HL-60 (cell line): ENCODE measurements around the gene TMEM235.
A peak's percentile ranks its signal among the peaks of the same experiment; 100 is the strongest.

ENCODE experiments used
- DNase-seq, 2 experiments: peaks; one replicate each; pipeline ENCODE4 v3.0.0-alpha.2; 2010 to 2020; ENCODE audit warnings: low read depth in 1 of 2, low spot score in 1 of 2
- H3K27ac ChIP-seq: fragments of 250-450 bp; sonication (Bioruptor Pico); replicated peaks from 2 replicates; pipeline ENCODE4 v1.5.1; 2020; ENCODE audit warnings: mild to moderate bottlenecking, moderate library complexity
- H3K27me3 ChIP-seq: fragments of 250-450 bp; sonication (Bioruptor Pico); 2 replicates; pipeline ENCODE4 v1.5.1; 2021; ENCODE audit warnings: mild to moderate bottlenecking, moderate library complexity; ENCODE audit not compliant: insufficient read depth, poor library complexity, severe bottlenecking
- H3K4me3 ChIP-seq: replicated peaks from 2 replicates; pipeline ENCODE4 v1.5.1; 2011; ENCODE audit warnings: mild to moderate bottlenecking, control low read depth, low read length; ENCODE audit not compliant: insufficient read depth
- GABPA ChIP-seq: IDR thresholded peaks from 2 replicates; pipeline ENCODE4 v1.6.1; 2012; ENCODE audit warnings: low read depth
- POLR2AphosphoS5 ChIP-seq: IDR thresholded peaks from 2 replicates; pipeline ENCODE4 v1.6.1; 2012; ENCODE audit warnings: low read depth
- SPI1 ChIP-seq: IDR thresholded peaks from 2 replicates; pipeline ENCODE4 v1.6.1; 2012; ENCODE audit warnings: low read depth, mild to moderate bottlenecking, borderline replicate concordance
- TF ChIP-seq, protein P1 (sequence below): IDR thresholded peaks from 2 replicates; pipeline ENCODE4 v1.6.1; 2012; ENCODE audit warnings: low read depth; ENCODE audit not compliant: insufficient replicate concordance
- TF ChIP-seq, protein P2 (sequence below): IDR thresholded peaks from one replicate; pipeline ENCODE4 v1.5.1; 2011; ENCODE audit warnings: low read length, control low read depth, inconsistent platforms; ENCODE audit not compliant: insufficient read depth

Gene TMEM235

DNA sequence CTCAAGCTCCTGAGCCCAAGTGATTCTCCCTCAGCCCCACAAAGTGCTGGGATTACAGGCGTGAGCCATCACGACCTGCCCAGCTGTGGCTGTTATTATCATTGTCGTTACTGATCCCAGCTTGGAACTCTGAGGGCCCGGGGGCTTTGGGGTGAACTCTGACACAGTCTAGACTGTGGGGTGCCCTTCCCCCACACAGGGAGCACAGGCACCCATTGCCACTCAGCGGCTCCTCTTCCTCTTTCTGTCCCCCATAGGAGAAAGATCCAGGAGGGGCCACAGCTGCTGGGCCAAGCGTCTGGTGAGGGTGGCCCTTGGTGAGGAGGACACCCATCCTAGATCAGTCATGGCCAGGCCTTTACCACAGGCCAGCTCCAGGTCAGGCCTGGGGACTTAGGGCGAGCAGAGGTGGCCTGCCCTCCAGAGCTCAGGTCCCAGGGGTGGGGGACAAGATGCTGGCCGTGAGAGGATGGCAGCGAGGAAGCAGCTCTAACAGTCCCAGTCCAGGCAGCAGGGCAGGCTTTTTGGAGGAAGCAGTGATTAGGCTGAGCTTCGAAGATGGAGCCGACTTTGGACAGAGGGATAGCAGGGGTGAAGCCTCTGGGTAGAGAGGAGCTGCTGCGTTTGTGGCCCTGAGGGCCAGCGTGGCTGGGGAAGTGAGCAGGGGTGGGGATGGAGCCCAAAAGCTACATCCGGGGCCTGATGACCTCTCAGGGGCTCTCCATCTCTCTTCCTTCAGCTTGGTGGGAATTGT, 24.7 kb downstream of the TMEM235 start:
- Histone ChIP-seq H3K27me3 (no peaks in the 10 kb centered on the region), H3K27ac (peak overlapping the region; percentile 87), H3K4me3 (no peak overlapping the region)
- peak in 1 of 2 experiments; percentile 46 for DNase-seq
- TF ChIP-seq POLR2AphosphoS5 (no peak), GABPA (no peak), SPI1 (peak; percentile 90)
- TF ChIP-seq, protein P1, sequence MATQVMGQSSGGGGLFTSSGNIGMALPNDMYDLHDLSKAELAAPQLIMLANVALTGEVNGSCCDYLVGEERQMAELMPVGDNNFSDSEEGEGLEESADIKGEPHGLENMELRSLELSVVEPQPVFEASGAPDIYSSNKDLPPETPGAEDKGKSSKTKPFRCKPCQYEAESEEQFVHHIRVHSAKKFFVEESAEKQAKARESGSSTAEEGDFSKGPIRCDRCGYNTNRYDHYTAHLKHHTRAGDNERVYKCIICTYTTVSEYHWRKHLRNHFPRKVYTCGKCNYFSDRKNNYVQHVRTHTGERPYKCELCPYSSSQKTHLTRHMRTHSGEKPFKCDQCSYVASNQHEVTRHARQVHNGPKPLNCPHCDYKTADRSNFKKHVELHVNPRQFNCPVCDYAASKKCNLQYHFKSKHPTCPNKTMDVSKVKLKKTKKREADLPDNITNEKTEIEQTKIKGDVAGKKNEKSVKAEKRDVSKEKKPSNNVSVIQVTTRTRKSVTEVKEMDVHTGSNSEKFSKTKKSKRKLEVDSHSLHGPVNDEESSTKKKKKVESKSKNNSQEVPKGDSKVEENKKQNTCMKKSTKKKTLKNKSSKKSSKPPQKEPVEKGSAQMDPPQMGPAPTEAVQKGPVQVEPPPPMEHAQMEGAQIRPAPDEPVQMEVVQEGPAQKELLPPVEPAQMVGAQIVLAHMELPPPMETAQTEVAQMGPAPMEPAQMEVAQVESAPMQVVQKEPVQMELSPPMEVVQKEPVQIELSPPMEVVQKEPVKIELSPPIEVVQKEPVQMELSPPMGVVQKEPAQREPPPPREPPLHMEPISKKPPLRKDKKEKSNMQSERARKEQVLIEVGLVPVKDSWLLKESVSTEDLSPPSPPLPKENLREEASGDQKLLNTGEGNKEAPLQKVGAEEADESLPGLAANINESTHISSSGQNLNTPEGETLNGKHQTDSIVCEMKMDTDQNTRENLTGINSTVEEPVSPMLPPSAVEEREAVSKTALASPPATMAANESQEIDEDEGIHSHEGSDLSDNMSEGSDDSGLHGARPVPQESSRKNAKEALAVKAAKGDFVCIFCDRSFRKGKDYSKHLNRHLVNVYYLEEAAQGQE = no peak

DNA sequence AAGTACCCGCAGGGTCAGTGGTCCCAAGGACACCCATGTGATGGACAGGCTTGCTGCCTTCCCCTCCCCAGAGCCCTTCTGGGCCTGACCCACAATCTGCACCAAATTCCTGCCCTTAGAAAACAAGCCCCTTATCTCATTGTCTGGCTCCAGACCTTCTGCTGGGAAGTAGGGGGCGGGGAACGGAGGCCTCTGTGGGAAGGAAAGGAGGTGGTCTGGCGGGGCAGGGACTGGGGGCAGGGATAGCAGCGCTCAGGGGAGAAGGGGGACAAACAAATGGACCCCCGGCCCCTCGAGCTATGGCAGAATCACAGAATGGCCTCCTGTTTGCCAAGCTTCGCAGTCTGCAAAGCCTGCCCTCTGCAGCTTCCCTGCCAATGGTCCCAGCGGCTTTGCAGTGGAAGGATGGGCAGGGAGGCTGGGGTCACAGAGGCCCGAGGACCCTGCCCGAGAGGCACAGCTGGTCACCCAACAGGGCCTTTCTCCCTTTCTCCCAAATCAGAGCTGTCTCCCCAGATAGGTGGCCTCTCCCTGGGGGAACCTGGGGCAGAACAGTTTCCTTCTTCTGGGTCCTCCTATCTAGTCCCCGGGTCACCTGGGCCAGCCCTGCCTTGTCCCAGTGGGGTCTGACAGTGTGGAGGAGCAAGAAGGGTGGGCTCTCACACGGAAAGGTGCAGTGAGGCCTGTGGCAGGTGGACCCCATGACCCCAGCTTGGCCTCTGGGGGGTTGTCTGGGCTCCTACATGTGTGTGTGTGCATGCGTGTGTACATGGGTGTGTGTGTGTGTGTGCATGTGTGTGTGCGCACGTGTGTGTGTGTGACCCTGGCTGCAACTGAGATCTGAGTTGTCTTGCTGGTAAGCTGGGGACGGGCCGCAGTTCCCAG, 25.5 kb downstream of the TMEM235 start:
- TF ChIP-seq, protein P1 = no peak
- TF ChIP-seq SPI1 = no peak
- TF ChIP-seq, protein P2, sequence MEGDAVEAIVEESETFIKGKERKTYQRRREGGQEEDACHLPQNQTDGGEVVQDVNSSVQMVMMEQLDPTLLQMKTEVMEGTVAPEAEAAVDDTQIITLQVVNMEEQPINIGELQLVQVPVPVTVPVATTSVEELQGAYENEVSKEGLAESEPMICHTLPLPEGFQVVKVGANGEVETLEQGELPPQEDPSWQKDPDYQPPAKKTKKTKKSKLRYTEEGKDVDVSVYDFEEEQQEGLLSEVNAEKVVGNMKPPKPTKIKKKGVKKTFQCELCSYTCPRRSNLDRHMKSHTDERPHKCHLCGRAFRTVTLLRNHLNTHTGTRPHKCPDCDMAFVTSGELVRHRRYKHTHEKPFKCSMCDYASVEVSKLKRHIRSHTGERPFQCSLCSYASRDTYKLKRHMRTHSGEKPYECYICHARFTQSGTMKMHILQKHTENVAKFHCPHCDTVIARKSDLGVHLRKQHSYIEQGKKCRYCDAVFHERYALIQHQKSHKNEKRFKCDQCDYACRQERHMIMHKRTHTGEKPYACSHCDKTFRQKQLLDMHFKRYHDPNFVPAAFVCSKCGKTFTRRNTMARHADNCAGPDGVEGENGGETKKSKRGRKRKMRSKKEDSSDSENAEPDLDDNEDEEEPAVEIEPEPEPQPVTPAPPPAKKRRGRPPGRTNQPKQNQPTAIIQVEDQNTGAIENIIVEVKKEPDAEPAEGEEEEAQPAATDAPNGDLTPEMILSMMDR = no peak
- no peak for TF ChIP-seq GABPA
- no peak for TF ChIP-seq POLR2AphosphoS5

DNA sequence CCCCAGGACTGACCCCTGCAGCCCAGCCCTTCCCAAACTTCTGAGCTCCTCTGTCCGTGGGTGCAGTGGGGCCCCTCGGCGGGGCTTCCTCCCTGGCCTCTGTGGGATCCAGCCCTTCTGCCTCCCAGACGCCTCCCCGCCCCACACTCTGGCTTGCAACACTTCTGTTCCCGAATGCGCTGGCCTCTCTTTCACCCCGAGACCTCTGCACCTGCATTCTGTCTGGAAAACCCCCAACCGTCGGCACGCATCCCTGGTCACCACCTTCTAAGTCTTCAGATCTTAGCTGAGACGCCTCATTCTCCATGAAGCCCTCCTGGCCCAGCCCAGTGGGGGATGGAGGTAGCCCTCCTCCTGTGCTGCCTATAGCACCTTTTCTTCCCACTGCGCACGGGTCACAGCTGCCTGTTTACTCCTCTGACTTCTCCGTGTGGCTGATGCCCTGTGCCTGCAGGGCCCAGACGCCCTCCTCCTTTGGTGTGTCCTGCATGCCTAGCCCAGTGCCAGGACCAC, 26.4 kb downstream of the TMEM235 start:
- Histone ChIP-seq H3K27me3 (no peaks in the 10 kb centered on the region), H3K4me3 (0 out of 2 replicates have a peak overlapping the region, but pooled peaks have one; percentile 2), H3K27ac (peak overlapping the region; percentile 87)
- TF ChIP-seq GABPA = no peak
- 0 out of 2 replicates have a peak, but pooled peaks have one; percentile 18 for TF ChIP-seq SPI1
- peak; percentile 68; the same call in 1 of the 2 replicates for TF ChIP-seq POLR2AphosphoS5
- peak; percentile 85 to 92 for DNase-seq

More for the DNA sequence above, 25.5 kb downstream of the TMEM235 start:
- no peak for DNase-seq
- Histone ChIP-seq H3K27me3 (no peaks in the 10 kb centered on the region), H3K27ac (peak overlapping the region; percentile 87), H3K4me3 (no peak overlapping the region)

DNA sequence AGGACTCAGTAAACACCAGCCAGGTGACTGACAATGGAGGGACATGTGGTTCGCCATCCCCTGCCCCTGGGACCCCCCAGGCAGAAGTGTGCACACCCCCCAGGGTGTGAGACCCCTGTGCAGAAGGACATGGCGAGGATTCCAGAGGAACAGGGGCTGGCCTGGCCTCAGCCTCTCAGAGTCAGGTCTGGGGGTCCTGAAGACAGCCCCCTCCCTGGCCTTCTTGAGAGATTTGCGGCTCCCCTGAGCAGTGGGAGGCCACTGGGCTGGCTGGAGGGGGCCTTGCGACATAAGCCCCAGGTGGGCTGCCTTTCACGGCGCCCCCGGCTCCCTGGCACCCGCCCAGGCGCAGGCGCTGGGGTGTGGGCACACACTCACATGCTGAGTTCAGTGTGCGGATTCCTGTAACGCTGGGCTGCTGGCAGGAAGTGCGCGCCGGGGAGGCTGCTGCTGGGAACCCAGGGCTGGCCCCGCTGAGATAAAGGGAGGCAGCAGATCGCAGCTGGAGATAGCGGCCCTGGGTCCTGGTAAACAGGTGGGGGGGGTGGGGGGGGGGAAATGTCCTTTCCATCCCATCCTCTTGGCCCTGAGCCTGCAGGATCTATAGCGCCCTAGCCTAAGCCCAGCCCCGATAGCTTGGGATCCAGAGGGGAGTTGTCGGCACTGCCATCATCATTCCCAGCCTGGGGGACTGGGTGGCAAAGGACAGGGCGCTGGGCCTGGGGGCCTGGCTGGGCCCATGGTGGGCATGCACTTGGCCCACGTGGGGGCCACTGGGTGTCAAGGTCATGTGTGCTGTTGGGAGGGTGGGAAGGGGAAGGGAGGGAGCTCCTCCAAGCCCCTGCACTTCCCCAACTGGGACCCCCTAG, 27.1 kb downstream of the TMEM235 start:
- Histone ChIP-seq H3K27ac (peak overlapping the region; percentile 87), H3K27me3 (no peaks in the 10 kb centered on the region), H3K4me3 (peak overlapping the region; percentile 2; the same call in 1 of the 2 replicates)
- peak; percentile 77 for TF ChIP-seq GABPA
- TF ChIP-seq, protein P2 = no peak
- peak; percentile 79; the same call in 1 of the 2 replicates for TF ChIP-seq POLR2AphosphoS5
- TF ChIP-seq SPI1 = peak; percentile 63; the same call in 1 of the 2 replicates
- TF ChIP-seq, protein P1 = no peak
- peak; percentile 80 to 86 for DNase-seq
